IMR-90 (cell line): ENCODE results near the gene MED26. TPM values are rescaled to one million over a fixed set of nuclear protein-coding genes. Genes with fewer than 3 reads are reported as not detected.

ENCODE experiments used
- ATAC-seq: fragments of 200-7000 bp; cut with Tn5 transposase; 2 replicates; pipeline ENCODE4 v1.9.1; 2020; ENCODE audit warnings: low read depth, mild to moderate bottlenecking, moderate library complexity
- BruUV-seq: library from RNA; stranded (reverse); fragments of 400-500 nt; replicated peaks from 2 replicates; lab custom pipeline; 2021; lab: Mats Ljungman, UMichigan
- CTCF ChIA-PET: fragments of 300-600 bp; formaldehyde crosslinking; extraction: SDS; loops from one replicate; lab custom pipeline; 2021; ENCODE audit warnings: antibody characterized with exemption; lab: Yijun Ruan, JAX
- POLR2A ChIA-PET: fragments of 300-600 bp; sonication (Branson Sonifier 250); formaldehyde crosslinking; loops from one replicate; lab custom pipeline; 2022; ENCODE audit warnings: antibody characterized with exemption; ENCODE audit not compliant: unreplicated experiment; lab: Charles Lee
- DNase-seq: peaks from one replicate; pipeline ENCODE4 v3.0.0; 2013
- H2AFZ ChIP-seq: replicated peaks from 2 replicates; pipeline ENCODE3; 2013; ENCODE audit warnings: low read length, mild to moderate bottlenecking; ENCODE audit not compliant: poor library complexity
- H2AK5ac ChIP-seq: 2 replicates; pipeline ENCODE4 v1.6.1; 2013; ENCODE audit warnings: low read depth, low read length, inconsistent platforms
- H2AK9ac ChIP-seq: replicated peaks from 2 replicates; pipeline ENCODE3; 2013; ENCODE audit warnings: mild to moderate bottlenecking, low read depth, low read length, moderate library complexity; ENCODE audit not compliant: poor library complexity
- H2BK120ac ChIP-seq: 2 replicates; pipeline ENCODE4 v1.6.1; 2013; ENCODE audit warnings: low read depth, low read length, inconsistent platforms
- H2BK15ac ChIP-seq: 3 replicates; pipeline ENCODE4 v1.6.1; 2013; ENCODE audit warnings: low read depth, low read length, inconsistent platforms
- H2BK20ac ChIP-seq: 2 replicates; pipeline ENCODE4 v1.6.1; 2013; ENCODE audit warnings: low read depth, mild to moderate bottlenecking, inconsistent platforms, low read length, moderate library complexity
- H2BK5ac ChIP-seq: 2 replicates; pipeline ENCODE4 v1.6.1; 2013; ENCODE audit warnings: mild to moderate bottlenecking, low read depth, low read length, inconsistent platforms; ENCODE audit not compliant: poor library complexity, severe bottlenecking
- H3K14ac ChIP-seq: replicated peaks from 2 replicates; pipeline ENCODE4 v1.6.1; 2013; ENCODE audit warnings: low read depth, low read length, inconsistent platforms
- H3K18ac ChIP-seq: 2 replicates; pipeline ENCODE4 v1.6.1; 2013; ENCODE audit warnings: low read depth, low read length, control low read depth
- H3K23ac ChIP-seq: 2 replicates; pipeline ENCODE4 v1.6.1; 2013; ENCODE audit warnings: low read depth, low read length, inconsistent platforms
- H3K27ac ChIP-seq: 2 replicates; pipeline ENCODE4 v1.5.1; 2013; ENCODE audit warnings: mild to moderate bottlenecking, control low read depth, low read length; ENCODE audit not compliant: insufficient read depth
- H3K27me3 ChIP-seq: 2 replicates; pipeline ENCODE4 v1.6.1; 2013; ENCODE audit warnings: low read length; ENCODE audit not compliant: control insufficient read depth, insufficient read depth
- H3K36me3 ChIP-seq: 2 replicates; pipeline ENCODE4 v1.6.1; 2013; ENCODE audit warnings: low read length, mixed read lengths; ENCODE audit not compliant: control insufficient read depth, insufficient read depth
- H3K4ac ChIP-seq: 2 replicates; pipeline ENCODE4 v1.6.1; 2013; ENCODE audit warnings: low read depth, low read length, inconsistent platforms
- H3K4me1 ChIP-seq: 2 replicates; pipeline ENCODE4 v1.6.1; 2013; ENCODE audit warnings: low read length, mixed read lengths; ENCODE audit not compliant: control insufficient read depth, insufficient read depth
- H3K4me2 ChIP-seq: 2 replicates; pipeline ENCODE4 v1.6.1; 2013; ENCODE audit warnings: low read depth, mild to moderate bottlenecking, control low read depth, low read length, moderate library complexity
- H3K4me3 ChIP-seq: 2 replicates; pipeline ENCODE4 v1.5.1; 2013; ENCODE audit warnings: low read depth, mild to moderate bottlenecking, control low read depth, low read length, moderate library complexity; ENCODE audit not compliant: insufficient read depth
- H3K56ac ChIP-seq: 2 replicates; pipeline ENCODE4 v1.6.1; 2013; ENCODE audit warnings: low read length, inconsistent platforms; ENCODE audit not compliant: insufficient read depth; ENCODE audit errors: extremely low read depth
- H3K79me1 ChIP-seq, 2 experiments: 2 replicates each; pipeline ENCODE4 v1.6.1; 2013; ENCODE audit warnings: low read length in 2 of 2, inconsistent platforms in 1 of 2, low read depth in 1 of 2
- H3K9ac ChIP-seq: 2 replicates; pipeline ENCODE4 v1.6.1; 2013; ENCODE audit warnings: low read depth, low read length, control low read depth
- H3K9me1 ChIP-seq: 2 replicates; pipeline ENCODE4 v1.6.1; 2013; ENCODE audit warnings: low read length, inconsistent platforms; ENCODE audit not compliant: insufficient read depth
- H3K9me3 ChIP-seq: 2 replicates; pipeline ENCODE4 v1.6.1; 2013; ENCODE audit warnings: low read length; ENCODE audit not compliant: control insufficient read depth, insufficient read depth
- H4K20me1 ChIP-seq: 2 replicates; pipeline ENCODE4 v1.6.1; 2013; ENCODE audit warnings: low read length, inconsistent platforms; ENCODE audit not compliant: insufficient read depth
- H4K5ac ChIP-seq: 2 replicates; pipeline ENCODE4 v1.6.1; 2013; ENCODE audit warnings: mild to moderate bottlenecking, low read depth, low read length, control low read depth
- H4K8ac ChIP-seq, 2 experiments: 2 replicates each; pipeline ENCODE4 v1.6.1; 2013; ENCODE audit warnings: low read depth in 2 of 2, low read length in 2 of 2, control low read depth in 1 of 2, inconsistent platforms in 1 of 2
- H4K91ac ChIP-seq: 2 replicates; pipeline ENCODE4 v1.6.1; 2013; ENCODE audit warnings: low read depth, low read length, inconsistent platforms; ENCODE audit not compliant: insufficient read depth
- BHLHE40 ChIP-seq: fragments of 150-350 bp; IDR thresholded peaks from 2 replicates; pipeline ENCODE4 v1.6.1; 2016; ENCODE audit warnings: mild to moderate bottlenecking, low read depth, low read length
- CHD1 ChIP-seq: IDR thresholded peaks from 2 replicates; pipeline ENCODE4 v1.6.1; 2012; ENCODE audit warnings: low read depth, low read length, improper control_type of control experiment
- MAFK ChIP-seq: IDR thresholded peaks from 2 replicates; pipeline ENCODE4 v1.6.1; 2012; ENCODE audit warnings: low read depth, low read length, improper control_type of control experiment
- MAZ ChIP-seq: IDR thresholded peaks from 2 replicates; pipeline ENCODE4 v1.6.1; 2012; ENCODE audit warnings: low read depth, mild to moderate bottlenecking, low read length, improper control_type of control experiment, moderate library complexity, borderline replicate concordance
- MXI1 ChIP-seq: IDR thresholded peaks from 2 replicates; pipeline ENCODE4 v1.6.1; 2012; ENCODE audit warnings: low read depth, mild to moderate bottlenecking, low read length, moderate library complexity, borderline replicate concordance
- POLR2A ChIP-seq: IDR thresholded peaks from 2 replicates; pipeline ENCODE4 v1.6.1; 2012; ENCODE audit warnings: mild to moderate bottlenecking, low read depth, low read length
- SMC3 ChIP-seq: fragments of 150-350 bp; IDR thresholded peaks from 2 replicates; pipeline ENCODE4 v1.6.1; 2016; ENCODE audit warnings: low read depth, mild to moderate bottlenecking, antibody characterized with exemption, low read length, moderate library complexity
- WGBS, 2 experiments: methylation state at CpG; one replicate each; pipeline versions ENCODE4 v1.1.5 to v1.1.7; 2013; ENCODE audit warnings: missing lambda C conversion rate in 2 of 2; ENCODE audit not compliant: insufficient read length in 1 of 2; ENCODE audit errors: extremely low coverage in 2 of 2; 5-methylcytosine and 5-hydroxymethylcytosine counted together
- dilution Hi-C: fragments of 300-500 bp; cut with HindIII; formaldehyde crosslinking; loops from one replicate; pipeline ENCODE4 v1.14.3; 2018; ENCODE audit warnings: low sequenced_read_pairs; ENCODE audit not compliant: unreplicated experiment
- in situ Hi-C: fragments of 300-500 bp; cut with MboI; formaldehyde crosslinking; loops from 3 replicates; pipeline ENCODE4 v1.14.3; 2019; ENCODE audit warnings: low sequenced_read_pairs, inconsistent platforms, mixed read lengths
- intact Hi-C: fragments of 100-400 bp; cut with micrococcal nuclease; formaldehyde crosslinking; loops from 2 replicates; pipeline ENCODE4 v1.10.0; 2022
- polyA plus RNA-seq, 3 experiments: library from polyadenylated mRNA; depleted of rRNA; stranded (reverse); fragments of >200 nt; gene quantifications; 2 replicates each; pipeline ENCODE4 v1.2.3, GENCODE V29; 2012; ENCODE audit warnings: low replicate concordance in 1 of 3
- total RNA-seq: library from RNA; depleted of rRNA; stranded (reverse); fragments of >200 nt; gene quantifications from 2 replicates; pipeline ENCODE4 v1.2.3, GENCODE V29; 2012
- TF ChIP-seq, protein P1 (sequence below): fragments of 150-350 bp; IDR thresholded peaks from 2 replicates; pipeline ENCODE4 v1.6.1; 2017; ENCODE audit warnings: mild to moderate bottlenecking, antibody characterized with exemption, low read length, low read depth
- TF ChIP-seq, protein P2 (sequence below): fragments of 150-350 bp; IDR thresholded peaks from 2 replicates; pipeline ENCODE4 v1.6.1; 2016; ENCODE audit warnings: low read depth, mild to moderate bottlenecking, low read length, moderate library complexity, borderline replicate concordance

MED26 gene
- total and polyA plus RNA-seq, 2 of the 4 experiments (the other 2 are of a cell fraction): 2.0 to 4.0 TPM

DNA sequence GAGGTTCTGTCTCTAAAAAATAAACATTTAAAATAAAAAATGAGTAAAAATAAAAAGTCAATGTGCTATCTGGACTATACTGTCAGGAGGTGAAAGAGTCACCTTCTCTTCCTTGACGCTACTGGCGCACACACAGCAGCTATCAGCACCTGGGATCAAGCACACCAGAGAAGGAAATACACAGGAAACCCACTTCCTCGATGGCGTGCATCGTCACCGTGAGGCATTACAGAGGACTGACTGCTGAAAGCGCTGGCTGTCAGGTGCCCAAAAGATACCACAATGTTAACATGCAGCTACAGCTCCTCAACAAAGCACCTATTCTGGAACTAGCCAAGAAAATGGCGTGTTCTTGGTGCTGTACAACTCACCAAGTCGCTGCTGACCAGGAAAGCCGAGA lies 61.8 kb downstream of the MED26 start:
- POLR2A ChIA-PET: no interaction called here

More for the DNA sequence above, 61.8 kb downstream of the MED26 start:
- CTCF ChIA-PET: no interaction called here
- Histone ChIP-seq H4K8ac (no peak overlapping the region), H2BK120ac (no peak overlapping the region), H2BK5ac (no peak overlapping the region), H3K23ac (no peak overlapping the region), H3K56ac (no peak overlapping the region), H2AK9ac (no peak overlapping the region), H2AK5ac (no peak overlapping the region), H3K9me1 (peaks cover 13% of the 10 kb centered on the region), H3K27ac (no peak overlapping the region), H4K20me1 (peaks cover 9% of the 10 kb centered on the region), H3K18ac (no peak overlapping the region), H3K4me2 (no peak overlapping the region), H2AFZ (no peak overlapping the region), H3K27me3 (no peaks in the 10 kb centered on the region), H3K4me3 (no peak overlapping the region), H3K4me1 (peaks cover 4% of the 10 kb centered on the region), H3K9ac (no peak overlapping the region), H4K5ac (no peak overlapping the region), H3K36me3 (peaks cover 54% of the 10 kb centered on the region), H3K14ac (no peak overlapping the region), H3K9me3 (no peaks in the 10 kb centered on the region), H2BK15ac (no peak overlapping the region), H3K4ac (no peak overlapping the region), H4K91ac (no peak overlapping the region), H2BK20ac (no peak overlapping the region), H3K79me1 (peaks cover 28 to 64% of the 10 kb centered on the region in 2 experiments)
- intact Hi-C loops: no loop called here
- no TSS peak for BruUV-seq
- dilution Hi-C loops: no loop called here
- DNase-seq: no peak
- TF ChIP-seq SMC3 (no peak), POLR2A (no peak), MAZ (no peak), BHLHE40 (no peak), MAFK (no peak), CHD1 (no peak), MXI1 (no peak)
- TF ChIP-seq, protein P1, sequence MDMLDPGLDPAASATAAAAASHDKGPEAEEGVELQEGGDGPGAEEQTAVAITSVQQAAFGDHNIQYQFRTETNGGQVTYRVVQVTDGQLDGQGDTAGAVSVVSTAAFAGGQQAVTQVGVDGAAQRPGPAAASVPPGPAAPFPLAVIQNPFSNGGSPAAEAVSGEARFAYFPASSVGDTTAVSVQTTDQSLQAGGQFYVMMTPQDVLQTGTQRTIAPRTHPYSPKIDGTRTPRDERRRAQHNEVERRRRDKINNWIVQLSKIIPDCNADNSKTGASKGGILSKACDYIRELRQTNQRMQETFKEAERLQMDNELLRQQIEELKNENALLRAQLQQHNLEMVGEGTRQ: no peak
- TF ChIP-seq, protein P2, sequence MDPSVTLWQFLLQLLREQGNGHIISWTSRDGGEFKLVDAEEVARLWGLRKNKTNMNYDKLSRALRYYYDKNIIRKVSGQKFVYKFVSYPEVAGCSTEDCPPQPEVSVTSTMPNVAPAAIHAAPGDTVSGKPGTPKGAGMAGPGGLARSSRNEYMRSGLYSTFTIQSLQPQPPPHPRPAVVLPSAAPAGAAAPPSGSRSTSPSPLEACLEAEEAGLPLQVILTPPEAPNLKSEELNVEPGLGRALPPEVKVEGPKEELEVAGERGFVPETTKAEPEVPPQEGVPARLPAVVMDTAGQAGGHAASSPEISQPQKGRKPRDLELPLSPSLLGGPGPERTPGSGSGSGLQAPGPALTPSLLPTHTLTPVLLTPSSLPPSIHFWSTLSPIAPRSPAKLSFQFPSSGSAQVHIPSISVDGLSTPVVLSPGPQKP: no peak
- ATAC-seq: no peak
- WGBS, 2 experiments: 97% methylated on average over 6 of the region's 10 CpGs; no CpG with 5 or more reads in 1 of the 2 experiments
- in situ Hi-C loops: no loop called here
